DMS153 (cell line): ENCODE measurements around the gene PRKCH.
A peak's percentile ranks its signal among the peaks of the same experiment; 100 is the strongest.
"Not testable (repeated sequence)": the region's sequence is repeated elsewhere in the genome, so short reads cannot be mapped to it uniquely, and the experiment has no call there.

ENCODE experiments used
- DNase-seq: peaks from one replicate; lab custom pipeline; 2025; lab: John Stamatoyannopoulos, UW

Gene PRKCH

DNA sequence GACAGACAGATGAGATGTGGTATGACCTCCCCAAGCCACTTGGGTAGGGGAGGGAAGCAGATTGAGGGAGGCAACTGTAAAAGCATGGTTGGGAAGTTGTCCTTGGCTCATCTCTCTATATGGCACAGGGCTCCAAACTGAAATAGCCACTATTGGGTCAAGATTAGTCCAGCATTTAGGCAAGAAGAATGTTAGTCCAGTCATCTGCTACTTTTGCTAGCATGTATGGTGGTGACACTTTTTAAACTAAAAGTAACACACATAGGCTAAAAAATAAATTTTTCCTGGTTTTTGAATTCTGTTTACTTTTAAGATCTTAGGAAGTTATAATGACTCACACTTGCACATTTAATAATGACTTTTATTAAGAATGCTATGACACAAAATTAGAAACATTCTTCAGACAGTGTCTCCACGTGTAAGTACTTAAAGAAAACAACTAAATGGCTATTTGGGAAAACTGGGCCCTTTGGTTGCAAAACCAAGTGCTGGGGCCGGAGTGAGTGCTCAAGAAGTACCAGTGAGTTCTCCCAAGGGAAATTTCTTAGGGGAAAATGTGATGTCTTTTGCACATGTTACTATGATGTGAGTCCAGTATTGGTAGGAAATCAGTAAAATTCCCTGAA, 194.9 kb downstream of the PRKCH start:
- no peak for DNase-seq

DNA sequence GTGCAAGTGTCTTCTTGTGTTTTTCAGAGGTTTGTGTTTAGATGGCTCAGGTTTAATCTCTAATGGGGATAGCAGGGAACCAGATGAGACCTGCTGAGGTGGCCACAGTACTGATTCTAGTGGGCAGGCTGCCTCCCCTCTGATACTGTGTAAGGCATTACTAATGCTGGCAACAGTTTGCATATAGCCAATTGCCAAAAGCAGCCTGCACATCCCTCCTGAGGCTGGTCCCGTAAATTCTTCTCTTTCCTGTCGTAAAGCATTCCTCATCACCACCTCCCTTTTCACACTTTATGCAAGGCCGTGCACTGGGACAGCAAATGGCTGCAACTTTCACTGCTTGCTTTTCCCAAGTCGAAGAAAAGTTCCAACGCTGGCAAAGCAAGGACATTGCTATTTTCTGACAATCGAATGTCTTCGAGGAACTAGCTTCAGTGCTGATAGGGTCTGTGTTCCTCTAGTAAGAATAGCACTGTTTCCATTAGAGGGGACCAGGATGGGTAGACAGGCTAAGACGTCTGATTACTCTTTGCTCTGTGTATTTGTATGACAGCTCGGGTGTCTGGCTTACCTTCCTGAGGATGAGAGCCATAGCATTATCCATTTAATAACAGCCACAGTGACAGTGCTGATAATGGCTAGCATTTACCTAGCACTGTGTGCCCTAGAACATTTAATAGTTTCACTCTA, 195.7 kb downstream of the PRKCH start:
- DNase-seq = no peak

DNA sequence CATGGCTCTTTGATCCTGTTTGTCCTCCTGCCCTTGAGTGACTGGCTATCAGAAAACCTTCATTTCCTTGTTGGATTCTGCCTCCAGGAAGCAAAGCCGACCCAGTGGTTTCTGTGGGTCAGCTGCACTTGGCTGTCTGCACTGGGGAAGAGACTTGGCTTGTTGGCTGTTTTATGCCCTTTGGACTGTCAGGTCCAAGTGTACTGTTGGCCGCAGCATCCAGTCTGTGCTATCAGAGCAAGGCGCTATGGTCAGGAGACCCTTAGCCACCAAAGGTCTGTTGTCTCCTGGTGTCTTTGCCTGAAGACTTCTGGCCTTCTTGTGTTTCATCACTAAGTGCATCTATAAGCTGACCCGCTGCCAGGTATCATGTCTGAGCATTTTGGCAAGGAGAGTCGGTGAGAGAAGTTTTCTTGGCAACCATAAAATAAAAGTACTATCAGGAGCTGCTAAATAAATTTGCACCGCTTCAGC, 196.6 kb downstream of the PRKCH start:
- DNase-seq = no peak

DNA sequence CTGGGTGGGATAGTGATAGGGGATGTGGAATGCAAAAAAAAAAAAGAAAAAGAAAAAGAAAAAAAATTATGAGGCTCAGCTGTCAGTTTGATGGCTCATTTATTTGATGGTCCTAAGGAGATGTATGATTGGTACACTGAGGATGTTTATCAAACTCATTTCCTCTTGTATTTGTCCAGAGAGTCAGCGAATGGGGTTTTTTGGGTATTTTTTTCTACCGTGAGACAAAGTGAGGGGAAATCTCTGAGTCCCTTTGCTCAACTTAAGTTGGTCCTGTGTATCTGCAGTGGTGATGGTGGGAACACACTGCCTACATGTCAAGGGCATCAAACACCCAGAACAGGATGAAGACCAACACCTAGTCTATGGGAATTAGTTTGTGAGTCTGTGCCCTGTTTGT, 197.0 kb downstream of the PRKCH start:
- DNase-seq = no peak

GRCh38 chr14:61519106-61519505, 197.7 kb downstream of the PRKCH start:
- DNase-seq = no peak

GRCh38 chr14:61519735-61520134, 198.4 kb downstream of the PRKCH start:
- DNase-seq = no peak

DNA sequence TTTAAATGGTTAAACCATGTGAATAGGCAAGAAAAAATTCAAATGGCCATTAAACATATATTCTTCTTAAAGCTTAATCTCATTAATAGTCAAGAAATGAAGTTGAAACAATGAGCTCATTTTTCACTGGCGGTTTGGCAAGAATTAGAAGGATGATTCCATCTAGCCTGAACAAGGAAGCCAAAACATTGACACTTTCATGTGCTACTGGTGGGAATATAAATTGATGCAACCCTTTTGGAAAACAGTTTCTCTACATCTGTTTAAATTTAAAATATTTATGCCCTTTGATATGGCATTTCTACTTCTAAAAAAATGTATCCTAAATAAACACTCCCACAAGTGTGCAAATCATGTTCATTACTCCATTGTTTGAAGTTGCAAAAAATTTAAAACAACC, 199.2 kb downstream of the PRKCH start:
- DNase-seq = no peak

GRCh38 chr14:61521773-61522172, 200.4 kb downstream of the PRKCH start:
- DNase-seq = no peak

DNA sequence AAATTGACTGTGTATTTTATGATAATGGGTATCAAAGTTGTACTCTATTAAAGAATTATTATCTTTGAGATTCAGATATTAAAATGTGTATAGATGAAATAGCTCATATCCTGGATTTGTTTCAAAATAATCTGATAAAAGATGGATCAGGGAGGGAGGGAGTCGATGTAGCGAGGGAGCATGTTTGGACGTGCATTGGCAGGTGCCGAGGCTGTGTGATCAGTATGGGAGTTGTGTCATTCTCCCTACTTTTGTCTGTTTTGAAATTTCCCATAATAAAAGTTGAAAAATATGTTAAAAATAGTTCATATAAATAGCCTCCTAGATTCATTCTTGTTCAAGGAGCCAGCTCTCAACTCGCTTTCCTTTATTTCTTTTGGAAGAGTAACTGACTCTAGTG, 202.4 kb downstream of the PRKCH start:
- DNase-seq = no peak

DNA sequence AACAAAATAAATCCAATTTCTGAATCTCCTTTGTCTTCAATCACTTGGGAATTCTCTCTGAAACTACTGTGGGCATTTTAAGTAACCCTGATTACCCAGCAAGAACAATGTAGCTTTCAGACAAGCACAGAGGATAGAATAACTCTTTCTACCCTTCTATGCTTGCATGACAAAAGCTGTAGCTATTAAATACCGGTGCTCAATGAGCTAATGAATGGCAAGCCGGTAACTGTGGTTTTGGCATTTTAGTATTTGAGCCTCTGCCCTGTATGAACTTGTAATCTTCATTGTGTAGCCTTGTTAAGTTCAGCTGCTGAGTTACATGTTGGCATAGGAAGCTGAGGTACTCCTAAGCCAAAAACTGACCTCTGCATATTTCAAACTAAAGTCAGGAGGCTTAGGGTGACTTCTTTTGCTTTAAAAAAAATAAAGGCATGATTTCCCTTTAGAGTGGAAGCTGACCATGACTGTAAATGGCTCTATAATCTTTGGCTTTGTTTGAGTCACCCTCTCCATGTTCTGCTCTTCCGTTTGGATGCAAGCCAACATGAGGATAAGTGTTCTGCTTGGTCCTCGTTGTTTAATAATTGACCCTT, 202.9 kb downstream of the PRKCH start:
- DNase-seq = peak; percentile 76

DNA sequence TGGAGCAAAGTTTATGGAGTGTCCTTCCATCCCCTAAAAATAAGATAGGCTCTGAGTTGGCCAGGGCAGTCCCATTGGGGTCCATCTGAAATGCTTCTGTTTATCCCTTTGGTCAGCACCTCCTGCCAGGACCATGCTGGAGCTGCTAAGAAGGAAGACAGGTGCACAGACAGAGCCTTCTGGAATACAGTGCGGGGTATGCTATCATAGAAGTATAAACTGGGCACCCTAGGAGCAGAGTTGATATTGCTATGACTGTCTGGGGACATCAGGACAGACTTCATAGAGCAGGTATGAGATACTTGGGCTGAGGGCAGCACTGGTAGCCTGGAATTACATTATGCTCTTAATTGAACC, 203.5 kb downstream of the PRKCH start:
- no peak for DNase-seq

DNA sequence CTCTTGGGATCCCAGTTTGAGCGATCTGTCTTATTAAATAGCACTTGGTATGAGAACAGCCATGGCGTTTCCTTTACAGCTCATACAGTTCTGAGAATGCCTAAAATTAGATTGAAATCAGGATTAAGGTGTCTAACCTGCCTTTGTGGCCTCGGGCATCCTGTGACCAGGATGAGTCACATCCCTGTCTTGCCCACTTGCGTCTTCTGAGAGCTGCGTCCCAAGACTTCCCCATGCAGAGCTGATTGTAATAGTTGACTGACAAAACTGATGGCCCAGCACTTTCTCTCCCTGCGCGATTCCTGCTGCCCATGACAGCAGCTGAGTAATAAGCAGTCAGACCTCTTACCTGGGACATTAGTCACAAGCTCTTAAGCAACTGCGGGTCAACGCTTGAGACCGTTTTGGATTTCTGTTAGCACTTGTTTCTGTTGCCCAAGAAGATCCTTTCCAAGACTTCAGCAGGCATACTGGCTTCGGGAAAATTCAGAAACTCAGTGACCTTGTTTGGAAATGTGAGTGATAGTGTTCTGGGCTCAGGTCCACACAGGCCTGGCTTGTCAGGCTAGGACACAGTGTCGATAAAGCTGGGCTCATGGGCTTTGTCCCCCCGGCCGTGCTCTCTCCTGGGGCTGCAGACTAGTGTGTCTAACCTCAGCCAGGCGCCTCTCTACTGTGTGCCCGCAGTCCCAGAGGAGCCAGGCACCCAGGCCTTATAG, 204.1 kb downstream of the PRKCH start:
- no peak for DNase-seq

- DNase-seq = peak; percentile 50
Observed at GRCh38 chr14:61526405-61527312, 205.3 kb downstream of the PRKCH start.

DNA sequence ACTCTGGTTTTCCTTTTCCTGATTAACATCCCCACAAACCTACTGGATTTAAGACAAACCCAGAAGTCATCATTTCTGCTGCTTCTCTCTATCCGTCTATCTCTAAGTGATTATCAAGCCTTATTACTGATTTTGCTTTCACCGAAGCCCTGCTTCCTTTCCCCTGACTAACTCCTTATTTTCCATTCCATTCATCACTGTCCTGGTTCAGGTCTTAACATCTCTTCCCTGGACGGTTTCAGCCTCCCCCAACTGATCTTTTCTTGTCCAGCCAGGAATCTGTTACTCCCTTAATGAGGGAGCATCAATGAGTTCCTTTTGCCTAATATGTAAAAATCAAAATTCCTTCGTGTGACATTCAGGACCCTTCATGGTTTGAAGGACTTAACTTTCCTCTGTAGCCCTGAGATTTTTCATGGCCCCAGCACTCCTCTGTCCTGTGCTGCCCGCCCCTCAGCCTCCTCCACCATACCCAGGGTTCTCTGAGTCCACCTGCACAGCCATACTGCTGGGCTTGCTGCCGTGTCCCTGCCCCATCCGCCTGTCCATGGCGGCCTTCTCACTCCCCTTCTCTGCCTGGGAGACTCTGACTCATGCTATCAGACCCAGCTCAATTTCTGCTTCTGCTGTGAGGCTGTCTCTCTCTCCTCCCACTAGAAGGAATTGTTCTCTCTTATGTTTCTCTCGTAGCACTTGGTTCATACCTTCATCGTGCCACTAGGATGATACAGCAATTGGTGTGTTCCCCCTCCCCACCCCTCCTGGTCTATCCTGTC, 206.1 kb downstream of the PRKCH start:
- DNase-seq = no peak

- DNase-seq = no peak
Observed at GRCh38 chr14:61528591-61529021, 207.2 kb downstream of the PRKCH start.

DNA sequence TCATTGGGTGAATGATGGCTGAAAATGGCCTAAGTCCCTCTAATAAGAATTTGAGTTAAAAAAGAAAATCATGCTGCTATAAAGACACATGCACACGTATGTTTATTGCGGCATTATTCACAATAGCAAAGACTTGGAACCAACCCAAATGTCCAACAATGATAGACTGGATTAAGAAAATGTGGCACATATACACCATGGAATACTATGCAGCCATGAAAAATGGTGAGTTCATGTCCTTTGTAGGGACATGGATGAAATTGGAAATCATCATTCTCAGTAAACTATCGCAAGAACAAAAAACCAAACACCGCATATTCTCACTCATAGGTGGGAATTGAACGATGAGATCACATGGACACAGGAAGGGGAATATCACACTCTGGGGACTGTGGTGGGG, 208.0 kb downstream of the PRKCH start:
- DNase-seq = not testable (repeated sequence)

- DNase-seq = no peak
Observed at GRCh38 chr14:61530296-61530695, 208.9 kb downstream of the PRKCH start.

GRCh38 chr14:61530896-61531295, 209.5 kb downstream of the PRKCH start:
- DNase-seq = no peak

GRCh38 chr14:61531465-61532122, 210.2 kb downstream of the PRKCH start:
- DNase-seq = no peak

GRCh38 chr14:61532123-61532505, 210.7 kb downstream of the PRKCH start:
- DNase-seq = no peak
